Ovary (tissue), 3 donors: ENCODE data around the gene ZNF821.

Source experiments
- POLR2A ChIP-seq: fragments of 450-650 bp; IDR thresholded peaks from one replicate; pipeline ENCODE4 v1.6.1; 2017; ENCODE audit warnings: antibody characterized with exemption, mild to moderate bottlenecking, moderate library complexity
- TF ChIP-seq, protein P1 (sequence below), 3 donors: fragments of 450-650 bp in 2 of 3; fragments of 200-600 bp in 1 of 3; IDR thresholded peaks; one replicate each; pipeline versions ENCODE4 v1.5.1 to v1.8.0; 2016 to 2022; ENCODE audit warnings: antibody characterized with exemption in 3 of 3, mild to moderate bottlenecking in 1 of 3
- donor health status: DM: no; HTN: no; CAD: no.

DNA sequence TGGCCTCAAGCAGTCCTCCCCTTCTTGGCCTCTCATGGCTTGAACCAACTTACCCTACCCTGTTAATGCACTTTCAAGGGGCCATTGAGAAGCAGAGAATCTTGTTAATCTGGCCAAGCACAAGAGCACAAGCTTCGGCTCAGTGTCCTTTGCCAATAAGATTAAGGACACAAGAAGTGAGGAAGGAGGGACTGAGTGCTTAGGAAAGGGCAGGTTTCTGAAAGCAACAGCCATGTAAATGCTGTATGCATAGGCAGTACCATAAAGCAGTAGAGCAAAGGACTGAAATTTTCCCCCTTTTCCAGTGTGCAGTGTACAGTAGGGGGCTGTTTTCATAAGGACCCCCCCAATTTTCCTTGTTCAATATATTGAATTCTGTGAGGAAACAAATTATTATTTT lies 49.0 kb upstream of the ZNF821 start:
- TF ChIP-seq POLR2A = no peak
- TF ChIP-seq, protein P1, sequence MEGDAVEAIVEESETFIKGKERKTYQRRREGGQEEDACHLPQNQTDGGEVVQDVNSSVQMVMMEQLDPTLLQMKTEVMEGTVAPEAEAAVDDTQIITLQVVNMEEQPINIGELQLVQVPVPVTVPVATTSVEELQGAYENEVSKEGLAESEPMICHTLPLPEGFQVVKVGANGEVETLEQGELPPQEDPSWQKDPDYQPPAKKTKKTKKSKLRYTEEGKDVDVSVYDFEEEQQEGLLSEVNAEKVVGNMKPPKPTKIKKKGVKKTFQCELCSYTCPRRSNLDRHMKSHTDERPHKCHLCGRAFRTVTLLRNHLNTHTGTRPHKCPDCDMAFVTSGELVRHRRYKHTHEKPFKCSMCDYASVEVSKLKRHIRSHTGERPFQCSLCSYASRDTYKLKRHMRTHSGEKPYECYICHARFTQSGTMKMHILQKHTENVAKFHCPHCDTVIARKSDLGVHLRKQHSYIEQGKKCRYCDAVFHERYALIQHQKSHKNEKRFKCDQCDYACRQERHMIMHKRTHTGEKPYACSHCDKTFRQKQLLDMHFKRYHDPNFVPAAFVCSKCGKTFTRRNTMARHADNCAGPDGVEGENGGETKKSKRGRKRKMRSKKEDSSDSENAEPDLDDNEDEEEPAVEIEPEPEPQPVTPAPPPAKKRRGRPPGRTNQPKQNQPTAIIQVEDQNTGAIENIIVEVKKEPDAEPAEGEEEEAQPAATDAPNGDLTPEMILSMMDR (IDR thresholded peaks at IDR 0.05) = no peak
